ENCODE data around the gene TEX2. TPM values are rescaled to one million over a fixed set of nuclear protein-coding genes. Genes with fewer than 3 reads are reported as not detected.
A peak's percentile ranks its signal among the peaks of the same experiment; 100 is the strongest.

Gene TEX2
- polyA plus RNA-seq, 1 of the 3 experiments (the other 2 are of a cell fraction): 24.0 TPM

GRCh38 chr17:64203630-64204029, 59.4 kb downstream of the TEX2 start (continued):
- TF ChIP-seq PBX3 (IDR thresholded peaks at IDR 0.05) (no peak), REST (IDR thresholded peaks at IDR 0.05; ENCODE audit: low read depth, low read length) (no peak)

GRCh38 chr17:64202683-64203344, 60.2 kb downstream of the TEX2 start:
- Histone ChIP-seq H3K4me2 (peak overlapping the region; percentile 60), H3K27me3 (ENCODE audit: insufficient read depth) (no peaks in the 10 kb centered on the region), H3K4me1 (ENCODE audit: control insufficient read depth in 1 of 2, insufficient read depth in 2 of 2, low read depth in 1 of 2, low read length in 1 of 2) (peaks cover 40 to 50% of the 10 kb centered on the region in 2 experiments), H4K20me1 (ENCODE audit: insufficient read depth) (no peaks in the 10 kb centered on the region), H3F3A (replicated peaks; ENCODE audit: insufficient read depth) (peaks cover 39% of the 10 kb centered on the region), H3K27ac (ENCODE audit: low read depth in 2 of 2, low read length in 1 of 2) (peak overlapping the region; percentile 74 to 83), H3K36me3 (replicated peaks in 1 of 2; ENCODE audit: control insufficient read depth in 1 of 2, insufficient read depth in 2 of 2, low read length in 1 of 2) (peaks cover 0 to 11% of the 10 kb centered on the region in 2 experiments), H3K4me3 (ENCODE audit: low read depth in 2 of 2, low read length in 1 of 2) (0 out of 4 replicates have a peak overlapping the region, but pooled peaks of 1 of the 2 experiments have one; percentile 15), H3K79me2 (ENCODE audit: insufficient read depth) (peaks cover 85% of the 10 kb centered on the region), H3K9me2 (no peaks in the 10 kb centered on the region), H3K9ac (peak overlapping the region; percentile 48; the same call in 1 of the 2 replicates), H3K9me3 (peaks cover 6% of the 10 kb centered on the region; the same call in 1 of the 2 replicates), H2AFZ (ENCODE audit: low read depth) (0 out of 2 replicates have a peak overlapping the region, but pooled peaks have one; percentile 2)
- WGBS (ENCODE audit: low lambda C conversion rate): 24% methylated on average over 5 of the region's 5 CpGs
- ChIA-PET POLR2A (interaction anchor here (0.6 to 1.5 kb wide), 3 partner anchors 8 to 364 kb away, joined by 3 to 12 read pairs (median 4); no protein-coding TSS in a partner anchor), CTCF (interaction anchor here (1.0 to 1.4 kb wide), 5 partner anchors 14 to 177 kb away, joined by 3 to 4 read pairs (median 3); no protein-coding TSS in a partner anchor)
- peak; percentile 47 for DNase-seq
- TF ChIP-seq, protein P1, sequence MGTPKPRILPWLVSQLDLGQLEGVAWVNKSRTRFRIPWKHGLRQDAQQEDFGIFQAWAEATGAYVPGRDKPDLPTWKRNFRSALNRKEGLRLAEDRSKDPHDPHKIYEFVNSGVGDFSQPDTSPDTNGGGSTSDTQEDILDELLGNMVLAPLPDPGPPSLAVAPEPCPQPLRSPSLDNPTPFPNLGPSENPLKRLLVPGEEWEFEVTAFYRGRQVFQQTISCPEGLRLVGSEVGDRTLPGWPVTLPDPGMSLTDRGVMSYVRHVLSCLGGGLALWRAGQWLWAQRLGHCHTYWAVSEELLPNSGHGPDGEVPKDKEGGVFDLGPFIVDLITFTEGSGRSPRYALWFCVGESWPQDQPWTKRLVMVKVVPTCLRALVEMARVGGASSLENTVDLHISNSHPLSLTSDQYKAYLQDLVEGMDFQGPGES (IDR thresholded peaks at IDR 0.05; ENCODE audit: low read depth, low read length): no peak
- peak; percentile 84 for TF ChIP-seq PBX3 (IDR thresholded peaks at IDR 0.05)
- no peak for TF ChIP-seq GABPA (IDR thresholded peaks at IDR 0.05; ENCODE audit: low read depth)
- TF ChIP-seq, protein P2, sequence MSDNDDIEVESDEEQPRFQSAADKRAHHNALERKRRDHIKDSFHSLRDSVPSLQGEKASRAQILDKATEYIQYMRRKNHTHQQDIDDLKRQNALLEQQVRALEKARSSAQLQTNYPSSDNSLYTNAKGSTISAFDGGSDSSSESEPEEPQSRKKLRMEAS (IDR thresholded peaks at IDR 0.05; ENCODE audit: low read depth): peak; percentile 49
- TF ChIP-seq RCOR1 (IDR thresholded peaks at IDR 0.05; ENCODE audit: low read length): peak; percentile 90
- TF ChIP-seq GATA2 (CRISPR knock-in tag; IDR thresholded peaks at IDR 0.05): no peak
- TF ChIP-seq, protein P3, sequence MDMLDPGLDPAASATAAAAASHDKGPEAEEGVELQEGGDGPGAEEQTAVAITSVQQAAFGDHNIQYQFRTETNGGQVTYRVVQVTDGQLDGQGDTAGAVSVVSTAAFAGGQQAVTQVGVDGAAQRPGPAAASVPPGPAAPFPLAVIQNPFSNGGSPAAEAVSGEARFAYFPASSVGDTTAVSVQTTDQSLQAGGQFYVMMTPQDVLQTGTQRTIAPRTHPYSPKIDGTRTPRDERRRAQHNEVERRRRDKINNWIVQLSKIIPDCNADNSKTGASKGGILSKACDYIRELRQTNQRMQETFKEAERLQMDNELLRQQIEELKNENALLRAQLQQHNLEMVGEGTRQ (IDR thresholded peaks at IDR 0.05; ENCODE audit: borderline replicate concordance, low read depth, low read length): no peak
- peak; percentile 93 for TF ChIP-seq TCF12 (IDR thresholded peaks at IDR 0.05)
- TF ChIP-seq FOXJ3 (CRISPR knock-in tag; IDR thresholded peaks at IDR 0.05): no peak
- peak; percentile 16; the same call in 1 of the 2 replicates for TF ChIP-seq SMC3 (IDR thresholded peaks at IDR 0.05; ENCODE audit: low read depth, low read length)
- peak; percentile 100 for TF ChIP-seq MXI1 (IDR thresholded peaks at IDR 0.05; ENCODE audit: low read depth, low read length)
- TF ChIP-seq EP300 (IDR thresholded peaks at IDR 0.05; ENCODE audit: borderline replicate concordance in 1 of 2, low read depth in 1 of 2, low read length in 1 of 2): peak in 1 of 2 experiments; percentile 88; a peak in 2 of 4 replicates
- peak; percentile 32; the same call in 1 of the 2 replicates for TF ChIP-seq TAF1 (IDR thresholded peaks at IDR 0.05; ENCODE audit: borderline replicate concordance, low read depth, low read length)
- TF ChIP-seq EZH2phosphoT487 (IDR thresholded peaks at IDR 0.05; ENCODE audit: borderline replicate concordance, low read depth): no peak
- TF ChIP-seq NFIC (IDR thresholded peaks at IDR 0.05; ENCODE audit: borderline replicate concordance): peak; percentile 68; the same call in 1 of the 2 replicates
- peak; percentile 94 for TF ChIP-seq JUND (IDR thresholded peaks at IDR 0.05)
- peak; percentile 81 for TF ChIP-seq TEAD4 (IDR thresholded peaks at IDR 0.05; ENCODE audit: borderline replicate concordance, insufficient read depth)
